H9 (cell line): ENCODE data around the gene SH3TC1. TPM values are rescaled to one million over a fixed set of nuclear protein-coding genes. Genes with fewer than 3 reads are reported as not detected.

Experiments
- DNase-seq: peaks from one replicate; pipeline ENCODE4 v3.0.0-alpha.2; 2017
- H2AFZ ChIP-seq: one replicate; pipeline ENCODE4 v1.6.1; 2013; ENCODE audit warnings: mild to moderate bottlenecking, low read length, control low read depth, moderate library complexity
- H2AK5ac ChIP-seq: 2 replicates; pipeline ENCODE4 v1.6.1; 2013; ENCODE audit warnings: low read length, control low read depth, mixed read lengths; ENCODE audit not compliant: insufficient read length
- H2BK120ac ChIP-seq: one replicate; pipeline ENCODE4 v1.6.1; 2013; ENCODE audit warnings: low read depth, mild to moderate bottlenecking, low read length, control low read depth, inconsistent platforms; ENCODE audit not compliant: poor library complexity, severe bottlenecking
- H2BK12ac ChIP-seq: 2 replicates; pipeline ENCODE4 v1.6.1; 2013; ENCODE audit warnings: low read length, control low read depth, mixed read lengths, low read depth; ENCODE audit not compliant: insufficient read length
- H2BK15ac ChIP-seq: 2 replicates; pipeline ENCODE4 v1.6.1; 2013; ENCODE audit warnings: low read depth, low read length, control low read depth
- H2BK20ac ChIP-seq: one replicate; pipeline ENCODE4 v1.6.1; 2013; ENCODE audit warnings: low read depth, mild to moderate bottlenecking, low read length, control low read depth, inconsistent platforms; ENCODE audit not compliant: poor library complexity, severe bottlenecking
- H2BK5ac ChIP-seq: 2 replicates; pipeline ENCODE4 v1.6.1; 2013; ENCODE audit warnings: low read length, control low read depth, mixed read lengths; ENCODE audit not compliant: insufficient read length
- H3K14ac ChIP-seq: 2 replicates; pipeline ENCODE4 v1.6.1; 2013; ENCODE audit warnings: low read length, control low read depth; ENCODE audit not compliant: insufficient read depth
- H3K18ac ChIP-seq: 2 replicates; pipeline ENCODE4 v1.6.1; 2013; ENCODE audit warnings: low read depth, mild to moderate bottlenecking, mixed read lengths, low read length, control low read depth; ENCODE audit not compliant: insufficient read length
- H3K23ac ChIP-seq: 2 replicates; pipeline ENCODE4 v1.6.1; 2013; ENCODE audit warnings: low read length, control low read depth, mixed read lengths, low read depth; ENCODE audit not compliant: insufficient read length
- H3K23me2 ChIP-seq: 2 replicates; pipeline ENCODE4 v1.6.1; 2013; ENCODE audit warnings: low read depth, mild to moderate bottlenecking, mixed read lengths, low read length, control low read depth; ENCODE audit not compliant: insufficient read length, poor library complexity, severe bottlenecking
- H3K27ac ChIP-seq: 2 replicates; pipeline ENCODE4 v1.5.1; 2013; ENCODE audit warnings: low read length, control low read depth, mixed read lengths, low read depth; ENCODE audit not compliant: insufficient read length
- H3K27me3 ChIP-seq: 2 replicates; pipeline ENCODE4 v1.6.1; 2013; ENCODE audit warnings: low read length, control low read depth, inconsistent platforms; ENCODE audit not compliant: insufficient read depth
- H3K4ac ChIP-seq: 2 replicates; pipeline ENCODE4 v1.6.1; 2013; ENCODE audit warnings: low read depth, mild to moderate bottlenecking, control low read depth, inconsistent platforms, low read length, moderate library complexity
- H3K4me1 ChIP-seq: 2 replicates; pipeline ENCODE4 v1.6.1; 2013; ENCODE audit warnings: low read length, control low read depth, inconsistent platforms; ENCODE audit not compliant: insufficient read depth
- H3K4me2 ChIP-seq: 2 replicates; pipeline ENCODE4 v1.6.1; 2013; ENCODE audit warnings: low read length, control low read depth, mixed read lengths; ENCODE audit not compliant: insufficient read length, insufficient read depth
- H3K56ac ChIP-seq: 2 replicates; pipeline ENCODE4 v1.6.1; 2013; ENCODE audit warnings: low read depth, mild to moderate bottlenecking, mixed read lengths, low read length, control low read depth; ENCODE audit not compliant: insufficient read length
- H3K79me1 ChIP-seq: 2 replicates; pipeline ENCODE4 v1.6.1; 2013; ENCODE audit warnings: low read depth, mild to moderate bottlenecking, moderate library complexity, low read length, control low read depth, inconsistent platforms; ENCODE audit not compliant: insufficient read depth, poor library complexity, severe bottlenecking
- H3K79me2 ChIP-seq: 2 replicates; pipeline ENCODE4 v1.6.1; 2013; ENCODE audit warnings: low read length, control low read depth, inconsistent platforms; ENCODE audit not compliant: insufficient read depth
- H3K9ac ChIP-seq: 2 replicates; pipeline ENCODE4 v1.6.1; 2013; ENCODE audit warnings: low read length, control low read depth, mixed read lengths; ENCODE audit not compliant: insufficient read length; ENCODE audit errors: extremely low read depth
- H3K9me3 ChIP-seq: one replicate; pipeline ENCODE4 v1.6.1; 2013; ENCODE audit warnings: low read depth, low read length, inconsistent platforms; ENCODE audit not compliant: control insufficient read depth
- H3T11ph ChIP-seq: one replicate; pipeline ENCODE4 v1.6.1; 2013; ENCODE audit warnings: mild to moderate bottlenecking, low read length, control low read depth, inconsistent platforms
- H4K20me1 ChIP-seq: one replicate; pipeline ENCODE4 v1.6.1; 2013; ENCODE audit not compliant: control insufficient read depth, insufficient read length, insufficient read depth
- H4K5ac ChIP-seq: 2 replicates; pipeline ENCODE4 v1.6.1; 2013; ENCODE audit warnings: low read depth, mild to moderate bottlenecking, mixed read lengths, low read length, control low read depth; ENCODE audit not compliant: insufficient read length
- H4K8ac ChIP-seq: replicated peaks from 2 replicates; pipeline ENCODE4 v1.6.1; 2013; ENCODE audit warnings: low read length, control low read depth, mixed read lengths, low read depth; ENCODE audit not compliant: insufficient read length
- H4K91ac ChIP-seq: 2 replicates; pipeline ENCODE4 v1.6.1; 2013; ENCODE audit warnings: low read depth, mild to moderate bottlenecking, moderate library complexity, mixed read lengths, low read length, control low read depth; ENCODE audit not compliant: insufficient read length
- H3K27ac Mint-ChIP-seq, 3 experiments: 2 replicates in 2 of 3; 3 replicates in 1 of 3; pipeline ENCODE4 v1.8.0; 2020 to 2021; ENCODE audit warnings: mixed read lengths in 3 of 3, mild to moderate bottlenecking in 1 of 3, moderate library complexity in 1 of 3
- H3K27me3 Mint-ChIP-seq: 2 replicates; pipeline ENCODE4 v1.8.0; 2021; ENCODE audit warnings: low read depth, mild to moderate bottlenecking, moderate library complexity, mixed read lengths
- H3K36me3 Mint-ChIP-seq, 3 experiments: 2 replicates in 2 of 3; 3 replicates in 1 of 3; pipeline ENCODE4 v1.8.0; 2020 to 2021; ENCODE audit warnings: low read depth in 3 of 3, mixed read lengths in 3 of 3; ENCODE audit not compliant: insufficient read depth in 1 of 3
- H3K4me1 Mint-ChIP-seq, 2 experiments: 2 replicates each; pipeline ENCODE4 v1.8.0; 2020; ENCODE audit warnings: mixed read lengths in 2 of 2
- H3K4me3 Mint-ChIP-seq, 2 experiments: 2 replicates in 1 of 2; 3 replicates in 1 of 2; pipeline ENCODE4 v1.8.0; 2020 to 2021; ENCODE audit warnings: mild to moderate bottlenecking in 2 of 2, mixed read lengths in 2 of 2, moderate library complexity in 1 of 2
- H3K9me3 Mint-ChIP-seq, 2 experiments: 2 replicates in 1 of 2; 3 replicates in 1 of 2; pipeline ENCODE4 v1.8.0; 2020; ENCODE audit warnings: mild to moderate bottlenecking in 2 of 2, mixed read lengths in 2 of 2, moderate library complexity in 1 of 2
- CTCF ChIP-seq: fragments of 200-600 bp; sonication (generic); conservative IDR thresholded peaks from 3 replicates; pipeline ENCODE4 v1.8.0; 2021; ENCODE audit warnings: antibody characterized with exemption, mild to moderate bottlenecking
- WGBS: extraction: QIAGEN DNeasy Blood & Tissue Kit; methylation state at CpG from one replicate; pipeline ENCODE4 v1.1.7; 2013; ENCODE audit warnings: missing lambda C conversion rate, low lambda C conversion rate, mixed read lengths; ENCODE audit not compliant: insufficient read length; ENCODE audit errors: extremely low coverage; 5-methylcytosine and 5-hydroxymethylcytosine counted together
- total RNA-seq: library from RNA; stranded (reverse); gene quantifications from 2 replicates; pipeline ENCODE4 v1.2.1, GENCODE V29; 2021

SH3TC1 gene
- total RNA-seq, 1 experiment from 2014 or later, result 0.74 TPM

DNA sequence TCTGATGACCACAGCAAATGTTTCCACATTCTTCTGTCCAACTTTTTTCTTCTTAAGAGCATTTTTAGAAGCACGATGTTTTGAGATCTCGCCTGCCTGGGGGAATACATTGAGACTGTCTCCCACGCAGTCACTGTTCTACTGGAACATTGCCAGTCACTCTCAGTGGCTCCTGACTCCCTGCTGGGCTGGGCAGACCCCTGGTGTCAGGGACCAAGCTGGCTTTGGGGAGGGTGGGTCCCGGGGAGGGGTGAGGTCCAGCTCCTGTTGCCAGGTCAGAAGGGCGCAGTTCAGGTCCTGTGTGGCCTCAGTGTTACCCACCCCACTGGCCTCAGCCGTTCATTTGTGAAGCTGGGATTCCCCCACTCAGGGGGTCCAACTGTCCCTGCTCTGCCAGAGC is 21.5 kb upstream of the SH3TC1 start:
- no peak overlapping the region for H2BK15ac ChIP-seq
- H3K4me2 ChIP-seq, result no peak overlapping the region
- H3K56ac ChIP-seq, result no peak overlapping the region
- no peak overlapping the region for H3K27ac Mint-ChIP-seq
- no peak overlapping the region for H4K5ac ChIP-seq
- no peak for TF ChIP-seq CTCF
- DNase-seq, result no peak
- no peak overlapping the region for H3T11ph ChIP-seq
- no peaks in the 10 kb centered on the region for H3K23me2 ChIP-seq
- no peak overlapping the region for H2BK5ac ChIP-seq
- no peaks in the 10 kb centered on the region for H3K9me3 ChIP-seq
- no peak overlapping the region for H2BK20ac ChIP-seq
- WGBS, result no CpG with 5 or more reads among the region's 6 CpGs
- no peak overlapping the region for H3K27ac ChIP-seq
- no peaks in the 10 kb centered on the region for H3K79me1 ChIP-seq
- no peak overlapping the region for H3K4me3 Mint-ChIP-seq
- H3K4me1 Mint-ChIP-seq, result peaks cover 0 to 2% of the 10 kb centered on the region in 2 experiments; a peak in 1 of 4 replicates
- no peaks in the 10 kb centered on the region for H3K27me3 ChIP-seq
- H3K4ac ChIP-seq, result no peak overlapping the region
- H4K91ac ChIP-seq, result no peak overlapping the region
- no peak overlapping the region for H3K18ac ChIP-seq
- H3K23ac ChIP-seq, result no peak overlapping the region
- no peaks in the 10 kb centered on the region for H4K20me1 ChIP-seq
- H3K4me1 ChIP-seq, result no peaks in the 10 kb centered on the region
- H3K14ac ChIP-seq, result no peak overlapping the region; the same call in 1 of the 2 replicates
- H3K79me2 ChIP-seq, result no peaks in the 10 kb centered on the region
- no peak overlapping the region for H4K8ac ChIP-seq
- no peak overlapping the region for H2AFZ ChIP-seq
- H3K9ac ChIP-seq, result no peak overlapping the region
- H2BK12ac ChIP-seq, result no peak overlapping the region
- no peak overlapping the region for H2BK120ac ChIP-seq
- H3K9me3 Mint-ChIP-seq, result peaks cover 4% of the 10 kb centered on the region in 2 experiments; a peak in 2 of 5 replicates
- H3K36me3 Mint-ChIP-seq, result no peaks in the 10 kb centered on the region
- H3K27me3 Mint-ChIP-seq, result peaks cover 2% of the 10 kb centered on the region; the same call in 1 of the 2 replicates
- no peak overlapping the region for H2AK5ac ChIP-seq
